H1 (cell line): ENCODE data around the gene GOLGB1. TPM values are rescaled to one million over a fixed set of nuclear protein-coding genes. Genes with fewer than 3 reads are reported as not detected.

Experiments used
- CTCF ChIA-PET: fragments of 300-600 bp; sonication (Branson Sonifier 250); formaldehyde crosslinking; loops from one replicate; lab custom pipeline; 2021; ENCODE audit not compliant: partially characterized antibody; lab: Charles Lee
- POLR2A ChIA-PET: fragments of 300-600 bp; sonication (Branson Sonifier 250); formaldehyde crosslinking; loops from one replicate; lab custom pipeline; 2021; ENCODE audit warnings: inconsistent platforms; ENCODE audit not compliant: partially characterized antibody; lab: Charles Lee
- DNase-seq, 2 experiments: peaks; one replicate each; pipeline versions ENCODE4 v3.0.0 to v3.0.0-alpha.2; 2010 to 2022; ENCODE audit warnings: low spot score in 2 of 2, low read depth in 1 of 2, mixed read lengths in 1 of 2
- FAIRE-seq: peaks from 2 replicates; lab custom pipeline; 2011; peaks lifted over from hg19 to GRCh38; lab: Jason Lieb, UNC
- H2AFZ ChIP-seq: 2 replicates; pipeline ENCODE4 v1.8.1; 2012; ENCODE audit warnings: low read length, inconsistent platforms
- H2AK5ac ChIP-seq: 2 replicates; pipeline ENCODE4 v1.6.1; 2013; ENCODE audit warnings: low read depth, low read length
- H2BK120ac ChIP-seq: replicated peaks from 2 replicates; pipeline ENCODE3; 2013; ENCODE audit warnings: low read depth, low read length, inconsistent platforms
- H2BK12ac ChIP-seq: 2 replicates; pipeline ENCODE4 v1.6.1; 2013; ENCODE audit warnings: low read depth, low read length
- H2BK15ac ChIP-seq: 2 replicates; pipeline ENCODE4 v1.6.1; 2013; ENCODE audit warnings: low read length
- H2BK20ac ChIP-seq: 2 replicates; pipeline ENCODE4 v1.6.1; 2013; ENCODE audit warnings: low read length
- H2BK5ac ChIP-seq: 2 replicates; pipeline ENCODE4 v1.6.1; 2013; ENCODE audit warnings: low read depth, low read length
- H3K14ac ChIP-seq: 2 replicates; pipeline ENCODE4 v1.6.1; 2013; ENCODE audit warnings: inconsistent platforms; ENCODE audit not compliant: insufficient read length
- H3K18ac ChIP-seq: 2 replicates; pipeline ENCODE4 v1.6.1; 2013; ENCODE audit warnings: low read length; ENCODE audit errors: extremely low read depth
- H3K23ac ChIP-seq: 2 replicates; pipeline ENCODE4 v1.6.1; 2013; ENCODE audit warnings: inconsistent platforms; ENCODE audit not compliant: insufficient read length
- H3K23me2 ChIP-seq: 2 replicates; pipeline ENCODE4 v1.6.1; 2013; ENCODE audit warnings: low read depth, low read length
- H3K27ac ChIP-seq: 2 replicates; pipeline ENCODE4 v1.6.1; 2011; ENCODE audit warnings: low read depth, low read length, inconsistent platforms
- H3K27me3 ChIP-seq, 4 experiments: replicated peaks in 1 of 4; 1 replicate in 1 of 4; 2 replicates in 3 of 4; pipeline versions ENCODE4 v1.6.1 to v1.8.1; 2011 to 2013; ENCODE audit warnings: low read length in 3 of 4, mild to moderate bottlenecking in 3 of 4, inconsistent platforms in 2 of 4, mixed read lengths in 2 of 4, moderate library complexity in 1 of 4; ENCODE audit not compliant: control insufficient read depth in 3 of 4, insufficient read depth in 3 of 4; ENCODE audit errors: extremely low read depth in 1 of 4
- H3K36me3 ChIP-seq, 4 experiments: 2 replicates each; pipeline versions ENCODE4 v1.6.1 to v1.8.1; 2011 to 2013; ENCODE audit warnings: mild to moderate bottlenecking in 4 of 4, low read length in 3 of 4, moderate library complexity in 2 of 4, control low read depth in 1 of 4, inconsistent platforms in 1 of 4; ENCODE audit not compliant: insufficient read depth in 4 of 4, control insufficient read depth in 2 of 4
- H3K4ac ChIP-seq: replicated peaks from 2 replicates; pipeline ENCODE3; 2013; ENCODE audit warnings: low read length, low read depth, mixed read lengths, inconsistent platforms; ENCODE audit not compliant: insufficient read length
- H3K4me1 ChIP-seq, 4 experiments: replicated peaks in 1 of 4; 1 replicate in 1 of 4; 2 replicates in 3 of 4; pipeline versions ENCODE4 v1.6.1 to v1.8.1; 2011 to 2013; ENCODE audit warnings: low read length in 3 of 4, inconsistent platforms in 2 of 4, mixed read lengths in 1 of 4; ENCODE audit not compliant: insufficient read depth in 4 of 4, control insufficient read depth in 3 of 4
- H3K4me2 ChIP-seq, 2 experiments: 2 replicates each; pipeline versions ENCODE4 v1.6.1 to v1.8.1; 2011 to 2013; ENCODE audit warnings: low read depth in 2 of 2, low read length in 2 of 2, control low read depth in 1 of 2, inconsistent platforms in 1 of 2, mild to moderate bottlenecking in 1 of 2; ENCODE audit not compliant: insufficient read depth in 1 of 2
- H3K4me3 ChIP-seq, 4 experiments: fragments of 200-600, 300-600 bp in 1 of 4; sonication (generic), shearing (Covaris generic), sonication (Bioruptor Twin) in 1 of 4; 2 replicates each; pipeline versions ENCODE4 v1.5.1 to v1.8.1; 2011 to 2016; ENCODE audit warnings: low read length in 4 of 4, low read depth in 3 of 4, control low read depth in 2 of 4, inconsistent platforms in 2 of 4, mild to moderate bottlenecking in 2 of 4, mixed read lengths in 1 of 4, moderate library complexity in 1 of 4; ENCODE audit not compliant: insufficient read depth in 2 of 4; ENCODE audit errors: extremely low read depth in 1 of 4
- H3K56ac ChIP-seq: replicated peaks from 2 replicates; pipeline ENCODE3; 2013; ENCODE audit warnings: low read depth, mild to moderate bottlenecking, mixed read lengths, low read length, inconsistent platforms; ENCODE audit not compliant: insufficient read length
- H3K79me1 ChIP-seq: 2 replicates; pipeline ENCODE4 v1.6.1; 2013; ENCODE audit warnings: low read depth, low read length, control low read depth
- H3K79me2 ChIP-seq, 2 experiments: 2 replicates each; pipeline versions ENCODE4 v1.6.1 to v1.8.1; 2012 to 2013; ENCODE audit warnings: low read length in 2 of 2, mild to moderate bottlenecking in 2 of 2, inconsistent platforms in 1 of 2; ENCODE audit not compliant: insufficient read depth in 2 of 2, control insufficient read depth in 1 of 2
- H3K9ac ChIP-seq, 4 experiments: replicated peaks in 1 of 4; 1 replicate in 1 of 4; 2 replicates in 3 of 4; pipeline versions ENCODE4 v1.6.1 to v1.8.1; 2011 to 2013; ENCODE audit warnings: low read depth in 3 of 4, low read length in 3 of 4, control low read depth in 2 of 4, mild to moderate bottlenecking in 2 of 4, moderate library complexity in 2 of 4, inconsistent platforms in 1 of 4; ENCODE audit errors: extremely low read depth in 1 of 4
- H3K9me3 ChIP-seq, 2 experiments: 2 replicates each; pipeline versions ENCODE4 v1.6.1 to v1.8.1; 2012 to 2013; ENCODE audit warnings: mild to moderate bottlenecking in 2 of 2, moderate library complexity in 2 of 2, control low read depth in 1 of 2, inconsistent platforms in 1 of 2, low read depth in 1 of 2, low read length in 1 of 2, mixed read lengths in 1 of 2; ENCODE audit not compliant: insufficient read depth in 2 of 2
- H4K20me1 ChIP-seq, 2 experiments: replicated peaks in 1 of 2; 2 replicates each; pipeline versions ENCODE3 to v1.8.1; 2011 to 2013; ENCODE audit warnings: inconsistent platforms in 2 of 2, low read length in 2 of 2, mild to moderate bottlenecking in 1 of 2; ENCODE audit not compliant: insufficient read depth in 2 of 2, control insufficient read depth in 1 of 2
- H4K5ac ChIP-seq: 2 replicates; pipeline ENCODE4 v1.6.1; 2013; ENCODE audit warnings: low read length, low read depth, mixed read lengths, inconsistent platforms; ENCODE audit not compliant: insufficient read length
- H4K8ac ChIP-seq: 2 replicates; pipeline ENCODE4 v1.8.0; 2013; ENCODE audit warnings: mild to moderate bottlenecking, moderate library complexity, low read length, inconsistent platforms; ENCODE audit not compliant: insufficient read depth; ENCODE audit errors: extremely low read depth
- H4K91ac ChIP-seq: replicated peaks from 2 replicates; pipeline ENCODE3; 2013; ENCODE audit warnings: low read length, mixed read lengths, inconsistent platforms; ENCODE audit not compliant: insufficient read length
- USF2 ChIP-seq: IDR thresholded peaks from 2 replicates; pipeline ENCODE4 v1.6.1; 2011; ENCODE audit warnings: low read length, improper control_type of control experiment
- WGBS, 2 experiments: shearing (Covaris generic) in 1 of 2; methylation state at CpG; one replicate each; pipeline versions ENCODE4 v1.1.6 to v1.1.7; 2013 to 2015; ENCODE audit warnings: low lambda C conversion rate in 2 of 2, mixed read lengths in 2 of 2, inconsistent platforms in 1 of 2, low coverage in 1 of 2, missing lambda C conversion rate in 1 of 2; ENCODE audit not compliant: insufficient replicate concordance in 2 of 2, insufficient coverage in 1 of 2, insufficient read length in 1 of 2; ENCODE audit errors: extremely low coverage in 1 of 2, missing lambda C conversion rate in 1 of 2; 5-methylcytosine and 5-hydroxymethylcytosine counted together
- polyA plus RNA-seq, 7 experiments: library from polyadenylated mRNA; depleted of rRNA in 3 of 7; stranded (reverse) in 5 of 7; unstranded in 2 of 7; fragments of >200 nt in 5 of 7; fragments of 200-250 nt in 2 of 7; gene quantifications; 1 replicate in 5 of 7; 2 replicates in 1 of 7; 4 replicates in 1 of 7; pipeline versions ENCODE4 v1.2.1 to v1.2.3, GENCODE V29; 2011 to 2013; ENCODE audit warnings: missing spikeins in 2 of 7, mixed read lengths in 2 of 7
- total RNA-seq: library from RNA; stranded (reverse); fragmentation: NEBNext Ultra II Directional; extraction: Animal tissue kit (Norgen Biotek cat#: 25700); gene quantifications from 2 replicates; pipeline ENCODE4 v1.2.1, GENCODE V29; 2021

GOLGB1 gene
- total and polyA plus RNA-seq, 2 of the 8 experiments (the other 6 are each of a cell fraction or from before 2014, with no cell fraction given), result 5.9 to 28.5 TPM

- 81% methylated on average over 9 of the region's 9 CpGs; no CpG with 5 or more reads in 1 of the 2 experiments for WGBS, 2 experiments
- no peaks in the 10 kb centered on the region for H3K79me2 ChIP-seq
- H3K4ac ChIP-seq, result no peak overlapping the region
- no peak overlapping the region for H3K23ac ChIP-seq
- no peak overlapping the region for H3K4me3 ChIP-seq
- no peak overlapping the region for H3K18ac ChIP-seq
- ChIA-PET POLR2A (interaction anchor here (0.8 to 1.8 kb wide), 2 partner anchors 49 to 107 kb away, joined by 3 to 7 read pairs; partner anchors contain the start of genes FBXO40 and GOLGB1), CTCF (interaction anchor here (0.5 kb wide), 1 partner anchor 29 kb away, joined by 3 read pairs; no protein-coding TSS in a partner anchor)
- H3K27ac ChIP-seq, result no peak overlapping the region
- H4K8ac ChIP-seq, result no peak overlapping the region
- H3K23me2 ChIP-seq, result no peaks in the 10 kb centered on the region
- H4K20me1 ChIP-seq, result no peaks in the 10 kb centered on the region
- H3K27me3 ChIP-seq, result no peaks in the 10 kb centered on the region
- no peak overlapping the region for H4K5ac ChIP-seq
- no peak overlapping the region for H2BK5ac ChIP-seq
- no peaks in the 10 kb centered on the region for H3K36me3 ChIP-seq
- H2BK20ac ChIP-seq, result no peak overlapping the region
- no peak overlapping the region for H2BK120ac ChIP-seq
- H2AK5ac ChIP-seq, result no peak overlapping the region
- no peak overlapping the region for H3K9ac ChIP-seq
- no peak overlapping the region for H3K56ac ChIP-seq
- no peaks in the 10 kb centered on the region for H3K9me3 ChIP-seq
- no peak for TF ChIP-seq USF2
- peaks cover 0 to 4% (median 0%) of the 10 kb centered on the region in 4 experiments; a peak in 2 of 7 replicates for H3K4me1 ChIP-seq
- peak overlapping the region; percentile 13; the same call in 1 of the 2 replicates for H2BK12ac ChIP-seq
- H3K4me2 ChIP-seq, result no peak overlapping the region
- H2AFZ ChIP-seq, result peak overlapping the region; percentile 2; the same call in 1 of the 2 replicates
- DNase-seq (no peak), FAIRE-seq (no peak)
- H3K14ac ChIP-seq, result no peak overlapping the region
- H3K79me1 ChIP-seq, result no peaks in the 10 kb centered on the region
- H4K91ac ChIP-seq, result no peak overlapping the region
- H2BK15ac ChIP-seq, result no peak overlapping the region
Measured at GRCh38 chr3:121642601-121643314, 106.8 kb downstream of the GOLGB1 start.
